ENCODE measurements around the gene PSMD1.
"Not testable (repeated sequence)": the region's sequence is repeated elsewhere in the genome, so short reads cannot be mapped to it uniquely, and the experiment has no call there.

The PSMD1 gene

DNA sequence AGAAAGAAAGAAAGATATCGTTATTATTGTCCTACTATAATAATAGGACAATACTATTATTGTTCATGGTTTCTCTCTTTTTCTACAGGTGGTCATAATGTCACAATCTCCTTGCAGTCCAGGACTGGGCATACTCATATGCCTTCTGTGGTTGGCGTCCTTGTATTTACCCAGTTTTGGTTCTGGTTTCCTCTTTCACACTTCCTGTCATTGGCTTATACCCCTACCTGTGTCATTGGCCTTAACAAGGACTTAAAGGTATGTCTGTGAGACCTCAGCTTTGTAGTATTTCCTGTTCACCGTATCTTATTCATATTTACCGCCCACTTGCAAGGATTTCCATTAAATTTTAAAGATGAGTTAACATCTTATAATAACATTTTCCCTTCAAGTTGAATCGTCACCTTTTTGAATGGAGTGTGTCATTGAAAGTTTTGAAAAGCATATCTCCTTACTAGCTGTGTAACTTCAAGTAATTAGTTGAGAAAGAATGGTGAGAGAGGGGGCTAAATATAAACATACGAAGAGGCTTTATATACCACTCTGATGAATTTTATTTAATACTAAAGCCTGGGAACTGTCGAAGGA is 104.7 kb downstream of the PSMD1 start:
- no peak for DNase-seq

DNA sequence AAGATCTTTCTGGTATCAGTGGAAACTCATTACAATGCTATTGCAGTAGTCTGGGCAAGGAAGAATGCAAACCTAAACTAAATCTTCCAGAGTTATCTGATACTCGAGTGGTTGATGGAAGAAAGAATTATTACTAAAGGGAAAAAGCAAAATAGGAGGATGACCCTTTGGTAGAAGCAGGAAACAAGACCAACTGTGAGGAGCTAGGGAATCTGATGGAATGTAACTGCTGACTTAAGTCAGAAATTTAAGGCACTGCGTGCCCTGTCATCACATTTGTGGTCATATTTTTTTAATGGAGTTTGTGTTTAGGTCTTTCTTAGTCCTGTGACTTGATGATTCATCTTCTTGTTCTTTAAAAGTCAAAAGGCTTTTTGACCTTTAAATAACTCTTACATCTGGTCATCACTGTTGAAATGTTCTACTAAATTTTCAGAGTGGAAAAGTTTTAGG is 105.2 kb downstream of the PSMD1 start:
- no peak for DNase-seq

DNA sequence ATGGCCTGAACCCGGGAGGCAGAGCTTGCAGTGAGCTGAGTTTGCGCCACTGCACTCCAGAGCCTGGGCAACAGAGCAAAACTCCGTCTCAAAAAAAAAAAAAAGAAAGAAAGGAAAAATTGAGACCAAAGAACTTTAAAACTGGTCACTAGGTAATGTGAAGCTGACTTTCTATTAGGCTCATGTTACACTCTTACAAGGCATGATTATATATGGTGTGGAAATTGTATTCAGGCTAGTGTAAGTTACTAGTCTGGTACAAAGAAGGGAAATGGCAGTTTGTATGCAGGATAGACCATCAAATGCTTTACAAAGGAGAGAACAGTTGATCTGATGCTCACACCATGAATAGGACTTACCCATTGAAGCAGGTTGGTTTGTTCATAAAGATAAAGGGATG is 106.3 kb downstream of the PSMD1 start:
- DNase-seq = no peak

DNA sequence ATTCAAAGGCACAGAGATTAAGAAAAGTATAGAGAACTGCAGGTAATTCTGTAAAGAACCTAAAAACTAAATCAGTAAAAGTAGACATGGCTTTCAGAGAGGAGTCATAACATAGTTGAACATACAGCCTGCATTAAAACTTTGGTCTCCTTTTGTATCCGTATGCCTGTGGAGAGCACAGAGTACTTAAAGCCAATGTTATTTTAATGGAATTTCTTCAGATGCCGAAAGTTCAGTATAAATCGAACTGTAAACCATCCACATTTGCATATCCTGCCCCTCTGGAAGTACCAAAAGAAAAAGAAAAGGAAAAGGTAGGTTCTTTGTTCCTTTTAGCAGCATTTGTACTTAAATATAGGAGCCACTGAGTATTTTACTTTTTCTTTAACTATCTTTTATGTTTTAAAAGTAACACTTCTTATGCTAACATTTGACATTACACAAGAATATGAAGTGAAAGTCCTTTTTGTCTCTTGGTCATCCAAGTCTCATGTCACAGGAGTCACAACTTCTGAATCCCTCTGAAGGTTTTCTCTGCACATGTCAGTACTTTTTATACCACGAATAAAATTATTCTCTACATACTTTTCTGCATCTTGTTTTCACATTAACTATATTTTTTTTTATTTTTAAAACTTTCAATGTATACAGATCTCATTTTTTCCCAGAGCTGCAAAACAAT is 106.9 kb downstream of the PSMD1 start:
- DNase-seq = no peak

DNA sequence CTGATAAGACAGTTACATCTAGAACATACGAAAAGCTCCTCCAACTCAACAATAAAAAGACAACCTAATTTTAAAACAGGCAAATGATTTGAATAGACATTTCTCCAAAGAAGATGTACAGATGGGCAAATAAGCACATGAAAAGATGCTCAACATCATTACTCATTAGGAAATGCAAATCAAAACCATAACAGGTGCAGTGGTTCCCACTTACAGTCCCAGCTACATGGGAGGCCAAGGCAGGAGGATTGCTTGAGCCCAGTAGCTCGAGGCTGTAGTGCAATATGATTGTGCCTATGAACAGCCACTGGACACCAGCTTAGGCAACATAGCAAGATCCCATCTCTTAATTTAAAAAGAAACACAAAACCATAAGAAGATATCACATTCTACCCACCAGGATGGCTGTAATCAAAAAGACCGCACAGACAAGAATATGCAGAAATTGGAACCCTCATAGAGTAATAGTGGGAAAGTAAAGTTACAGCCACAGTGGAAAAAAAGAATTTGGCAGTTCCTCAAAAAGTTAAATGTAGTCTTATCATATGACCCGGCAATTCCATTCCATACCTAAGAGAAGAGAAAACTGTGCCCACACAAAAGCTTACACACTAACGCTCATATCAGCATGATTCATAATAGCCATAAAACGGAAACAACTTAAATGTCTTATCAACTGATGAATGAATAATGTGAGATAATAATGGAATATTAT is 111.2 kb downstream of the PSMD1 start:
- DNase-seq = no peak

DNA sequence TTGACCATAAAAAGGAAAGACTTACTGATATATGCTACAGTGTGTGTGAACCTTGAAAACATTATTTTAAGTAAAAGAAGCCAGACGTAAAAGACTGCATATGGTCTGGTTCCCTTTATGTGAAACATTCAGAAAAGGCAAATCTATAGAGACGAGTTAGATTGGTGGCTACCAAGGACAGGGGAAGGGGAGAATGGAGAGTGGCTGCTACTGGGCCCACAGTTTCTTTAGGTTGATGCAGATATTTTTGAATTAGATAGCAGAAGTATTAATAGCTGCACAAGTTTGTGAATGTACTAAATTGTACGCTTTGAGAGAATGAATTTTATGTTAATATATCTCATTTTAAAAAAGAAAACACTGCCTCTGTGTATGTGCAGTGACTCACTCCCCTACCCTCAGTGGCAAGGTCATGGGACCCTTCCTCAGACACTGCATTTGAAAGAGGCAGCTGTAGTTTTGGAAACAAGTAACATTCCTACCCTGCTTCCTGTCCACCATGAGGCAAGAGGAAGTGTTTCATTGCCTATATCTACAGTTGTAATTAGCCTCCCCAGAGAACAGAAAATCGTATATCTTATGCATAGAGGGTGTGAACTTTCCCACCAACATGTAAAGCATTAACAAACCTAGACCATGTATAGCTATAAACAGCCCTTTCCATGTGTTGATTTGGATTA is 111.9 kb downstream of the PSMD1 start:
- no peak for DNase-seq

DNA sequence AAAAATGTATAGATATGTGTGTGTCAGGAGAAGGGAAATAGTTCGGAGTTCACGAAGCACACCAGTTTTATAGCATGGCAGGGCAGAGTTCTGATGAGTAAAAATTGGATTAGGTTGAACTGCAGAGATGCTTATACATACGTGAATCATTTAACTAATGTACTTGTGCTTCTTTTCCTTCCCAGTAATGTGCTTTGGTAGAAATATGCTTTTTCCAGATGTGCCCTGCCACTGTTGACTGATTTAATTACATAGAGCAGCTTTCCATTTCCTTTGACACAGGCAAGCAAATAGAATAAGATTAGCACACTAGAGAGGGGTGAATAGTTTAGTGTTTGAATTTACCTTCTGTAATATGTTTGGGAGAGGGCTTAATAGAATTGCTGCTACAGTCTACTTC is 112.8 kb downstream of the PSMD1 start:
- DNase-seq = no peak

DNA sequence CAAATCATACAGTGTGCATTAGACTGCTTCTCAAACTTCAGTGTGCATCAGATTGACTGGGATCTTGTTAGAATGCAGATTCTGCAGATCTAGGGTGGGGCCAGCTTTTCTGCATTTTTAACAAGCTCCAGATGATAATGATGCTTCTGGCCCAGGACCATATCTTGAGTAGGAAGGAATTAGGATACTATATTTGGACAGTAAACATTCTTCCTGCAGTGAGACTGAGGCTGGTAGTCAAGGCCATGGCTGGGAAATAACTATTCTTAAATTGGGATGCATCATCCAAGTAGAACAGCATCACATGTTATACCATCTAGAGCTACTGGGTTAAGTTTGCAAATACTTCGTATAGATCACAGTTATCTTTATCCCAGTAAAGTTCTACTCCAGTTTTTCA is 113.4 kb downstream of the PSMD1 start:
- DNase-seq = no peak

DNA sequence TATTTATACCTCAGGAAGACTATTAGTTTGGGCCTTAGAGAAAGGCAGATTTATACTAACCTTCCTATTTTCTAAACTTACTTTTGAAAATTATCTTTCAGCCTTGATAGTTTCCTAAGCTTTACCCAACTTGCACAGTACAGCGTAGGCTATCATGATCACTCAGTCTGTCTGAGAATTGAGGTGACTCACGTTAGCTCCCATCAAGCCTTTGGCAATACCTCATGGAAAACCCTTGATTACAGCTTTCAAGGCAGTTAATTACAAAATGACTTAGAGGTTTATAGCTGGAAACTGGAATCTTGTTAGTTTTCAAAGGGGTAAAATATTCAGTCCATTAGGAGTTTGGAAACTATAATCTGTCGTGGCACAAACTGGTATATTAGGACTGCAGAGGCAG is 115.4 kb downstream of the PSMD1 start:
- DNase-seq = no peak

DNA sequence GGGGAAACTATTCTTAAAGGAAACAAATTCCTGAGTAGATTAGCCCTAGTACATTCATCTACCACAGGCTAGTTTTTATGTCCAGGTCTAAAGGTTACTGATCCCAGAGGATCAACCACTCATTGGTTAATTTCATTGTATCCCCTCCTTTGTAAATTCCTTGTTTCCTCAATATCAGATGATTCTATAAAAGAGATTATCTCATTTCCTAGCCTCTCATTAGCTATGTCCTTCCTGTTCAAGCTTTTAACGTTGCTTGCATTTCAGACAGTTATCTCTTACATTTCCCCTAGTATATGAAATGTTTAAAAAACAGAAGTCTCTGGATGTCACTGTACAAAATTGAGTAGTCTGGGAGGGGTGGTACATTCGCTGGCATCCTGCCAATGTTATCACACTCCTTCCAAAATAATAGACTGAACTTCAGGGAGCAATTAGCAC is 117.6 kb downstream of the PSMD1 start:
- no peak for DNase-seq

DNA sequence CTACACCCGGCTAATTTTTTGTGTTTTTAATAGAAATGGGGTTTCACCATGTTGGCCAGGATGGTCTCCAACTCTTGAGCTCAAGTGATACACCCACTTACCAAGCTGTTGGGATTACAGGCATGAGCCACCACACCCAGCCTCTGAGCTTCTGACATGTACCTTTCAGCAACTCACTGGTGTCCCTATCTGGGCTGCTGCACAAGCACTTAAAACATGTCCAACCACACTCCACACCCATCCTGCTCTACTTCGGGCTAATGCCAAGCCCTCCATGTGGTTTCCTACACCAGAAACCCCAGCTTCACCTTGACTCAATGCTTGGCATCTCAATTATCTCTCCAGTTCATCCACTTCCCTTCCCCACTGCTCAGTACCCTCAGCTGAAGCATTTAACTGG is 119.4 kb downstream of the PSMD1 start:
- DNase-seq = no peak

DNA sequence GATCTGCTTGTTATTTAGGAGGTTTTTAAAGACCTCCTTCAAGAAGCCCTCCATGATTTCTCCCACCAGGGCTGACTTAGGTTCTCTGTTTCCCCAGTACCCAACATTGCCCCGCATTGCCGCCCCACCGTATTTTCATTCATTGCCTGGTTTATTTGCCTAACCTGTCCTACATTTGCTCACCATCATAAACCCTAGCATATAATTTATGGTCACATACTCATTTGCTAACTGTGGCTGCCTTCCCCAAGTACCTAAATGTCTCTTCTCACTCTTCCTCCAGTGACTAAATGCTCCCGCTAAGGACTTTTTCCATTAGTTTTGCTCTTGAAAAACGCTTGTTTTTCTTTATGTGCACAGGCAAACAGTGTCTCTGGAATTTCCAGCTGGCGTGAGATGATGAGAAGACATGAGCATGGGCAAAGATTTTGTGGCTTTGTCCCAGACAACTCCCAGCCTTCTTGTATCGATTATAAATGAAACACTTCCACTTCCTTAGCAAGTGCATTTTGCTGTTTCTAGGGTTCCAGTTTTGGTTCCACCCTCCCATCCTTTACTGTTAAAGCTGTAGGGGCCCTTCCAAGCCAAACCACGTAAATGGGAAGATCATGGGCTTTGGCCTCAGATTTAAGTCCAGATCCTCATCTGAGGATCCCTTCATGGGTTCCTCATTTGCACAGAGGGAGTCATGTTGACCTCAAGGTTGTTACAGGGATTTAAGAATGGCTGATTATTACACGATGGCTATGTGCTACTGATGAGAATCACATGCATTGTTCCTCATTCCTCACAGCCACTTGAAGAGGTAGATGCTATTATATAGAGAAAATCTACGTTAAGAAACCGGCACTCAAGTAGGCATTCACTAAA is 120.7 kb downstream of the PSMD1 start:
- no peak for DNase-seq

DNA sequence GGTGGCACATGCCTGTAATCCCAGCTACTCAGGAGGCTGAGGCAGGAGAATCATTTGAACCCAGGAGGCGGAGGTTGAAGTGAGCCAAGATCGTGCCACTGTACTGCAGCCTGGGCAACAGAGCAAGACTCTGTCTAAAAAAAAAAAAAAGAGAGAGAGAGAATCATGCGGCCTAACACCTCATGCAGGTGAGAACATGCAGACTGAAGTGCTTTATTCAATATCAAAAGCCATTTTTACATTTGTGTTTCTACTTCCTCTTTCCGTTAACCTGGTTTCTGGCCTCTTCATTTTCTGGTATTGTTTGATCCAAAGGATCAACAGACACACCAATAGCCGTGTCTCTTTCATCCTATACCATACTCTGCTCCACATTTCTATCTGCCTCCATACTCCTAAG is 122.1 kb downstream of the PSMD1 start:
- DNase-seq = not testable (repeated sequence)

DNA sequence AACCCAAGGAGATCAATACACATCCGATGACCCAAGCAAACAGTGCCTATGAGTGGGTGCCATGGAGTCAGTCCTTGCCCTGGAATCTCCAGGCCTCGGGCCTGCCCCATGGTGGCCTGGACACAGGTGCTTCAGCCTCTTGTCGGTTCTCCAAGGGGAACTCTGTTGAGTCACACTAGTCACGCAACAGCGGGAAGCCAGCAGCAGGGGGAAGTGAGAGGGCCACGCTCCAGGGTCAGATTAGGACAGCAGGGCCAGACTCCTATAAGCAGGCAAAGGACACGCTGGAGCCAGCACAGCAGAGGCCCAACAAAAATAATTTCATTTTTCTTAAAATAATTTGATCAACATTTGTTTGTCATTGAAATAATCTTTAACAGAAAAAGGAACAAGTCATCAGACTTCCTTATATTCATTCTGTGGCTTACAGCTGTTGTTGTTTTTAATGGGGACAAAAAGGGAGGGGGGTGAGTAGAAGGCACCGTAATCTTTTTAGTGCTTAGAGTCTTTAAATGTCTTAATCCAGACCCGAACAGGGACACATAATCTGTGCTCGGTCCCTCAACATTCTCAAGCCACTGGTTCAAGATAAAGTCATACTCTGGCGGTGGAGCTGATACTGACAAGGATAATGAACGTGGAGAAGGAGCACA is 125.3 kb downstream of the PSMD1 start:
- no peak for DNase-seq

DNA sequence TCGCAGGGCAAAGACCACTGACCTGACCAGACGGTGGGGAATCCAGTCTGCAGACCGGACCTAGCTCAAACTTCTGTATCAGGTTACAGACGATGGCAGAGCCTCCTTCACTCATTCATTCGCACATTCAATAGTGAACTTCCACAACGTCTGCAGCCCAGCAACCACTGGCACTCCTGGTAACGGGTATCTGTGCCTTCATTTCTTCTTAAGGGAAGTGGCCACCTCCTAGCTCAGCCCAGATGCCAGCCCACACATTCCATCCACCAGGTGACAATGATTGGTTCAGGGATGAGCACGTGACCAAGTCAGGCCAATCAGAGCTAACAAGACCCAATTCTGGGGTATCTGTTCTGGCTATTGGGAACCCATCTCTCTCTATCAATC is 125.8 kb downstream of the PSMD1 start:
- DNase-seq = no peak

DNA sequence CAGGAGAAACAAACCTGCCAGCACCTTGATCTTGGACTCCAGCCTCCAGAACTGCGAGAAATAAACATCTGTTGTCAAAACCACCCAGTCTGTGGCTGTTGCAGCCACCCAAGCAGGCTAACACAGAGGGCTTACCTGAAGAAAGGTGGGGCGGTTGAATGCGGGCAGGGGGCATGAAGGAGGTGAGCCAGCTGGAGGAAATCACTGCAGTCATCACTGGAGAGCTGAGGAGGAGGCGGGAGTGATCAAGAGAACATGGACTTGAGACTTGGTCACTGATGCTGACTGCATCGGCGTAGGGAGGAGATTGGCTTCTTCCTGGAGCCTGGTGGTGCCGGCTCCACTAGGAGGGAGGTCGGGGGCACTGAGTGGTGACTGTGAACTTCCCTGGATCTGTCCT is 127.2 kb downstream of the PSMD1 start:
- DNase-seq = no peak

DNA sequence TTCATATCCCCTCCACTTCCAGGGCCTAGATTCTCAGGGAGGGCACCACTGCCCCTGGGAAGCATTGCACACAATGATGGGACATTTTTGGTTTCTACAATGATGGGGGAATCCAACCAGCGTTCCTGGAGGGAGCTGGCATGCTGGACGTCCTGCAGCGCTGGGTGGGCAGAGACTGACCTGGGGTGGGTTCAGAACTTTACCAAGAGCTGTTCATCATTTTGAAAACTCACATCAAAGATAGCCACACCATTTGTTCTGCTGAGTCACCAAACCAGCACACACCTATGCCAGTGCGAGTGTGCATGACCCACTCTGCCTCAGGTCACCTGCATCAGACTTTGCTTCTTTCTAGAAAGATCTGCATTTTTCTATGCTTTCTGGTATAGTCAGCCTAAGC is 127.7 kb downstream of the PSMD1 start:
- DNase-seq = no peak

DNA sequence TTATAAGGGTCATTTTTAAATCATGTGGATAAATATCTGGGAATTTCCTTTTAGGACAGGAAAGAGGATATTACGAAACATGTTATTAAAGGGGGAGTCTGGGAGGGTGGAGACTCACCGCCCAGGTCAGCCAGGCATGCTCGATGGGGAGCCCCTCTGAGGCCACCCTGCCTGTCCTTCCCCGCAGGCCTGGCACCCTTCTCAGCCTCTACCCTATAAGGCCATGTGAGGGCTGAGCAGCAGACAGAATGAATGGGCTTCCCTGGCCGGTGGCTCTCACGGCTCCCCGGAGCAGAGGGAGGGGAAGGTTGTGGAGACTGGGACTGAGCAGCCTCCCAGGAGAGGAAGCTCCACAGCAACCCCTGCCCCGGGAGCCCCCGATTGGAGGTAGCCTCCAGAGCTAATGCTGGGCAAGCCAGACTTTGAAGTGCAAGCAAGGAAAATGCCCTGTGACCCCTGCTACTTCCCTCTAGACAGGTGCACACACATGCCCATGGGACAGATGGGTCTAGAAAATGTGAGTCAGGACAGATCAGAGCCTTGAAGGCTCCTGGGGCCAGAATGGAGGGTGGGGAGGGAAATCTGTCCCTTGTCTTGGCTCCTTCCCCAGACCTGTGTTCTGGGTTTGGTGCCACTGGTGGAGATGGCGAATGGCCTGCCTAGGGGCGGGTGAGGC is 128.5 kb downstream of the PSMD1 start:
- DNase-seq = no peak

DNA sequence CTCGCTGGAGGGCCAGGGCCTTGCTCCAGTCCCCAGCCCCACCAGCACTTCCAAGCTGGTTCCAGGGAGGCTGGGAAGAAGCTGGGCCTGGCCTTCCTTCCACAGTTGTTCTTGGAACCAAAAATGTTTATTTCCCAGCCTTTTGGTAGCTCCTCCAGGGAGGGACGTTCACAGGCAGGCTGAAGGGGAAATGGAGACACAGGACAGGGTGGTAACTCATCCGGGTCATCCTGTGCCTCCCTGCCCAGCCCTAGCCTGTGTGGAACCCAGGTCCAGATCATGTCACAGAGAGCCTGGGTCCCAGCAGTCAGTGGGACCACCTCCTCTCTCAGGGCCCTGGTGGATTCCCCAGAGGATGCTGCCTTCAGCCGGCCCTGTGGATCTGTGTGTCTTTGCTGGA is 129.2 kb downstream of the PSMD1 start:
- DNase-seq = no peak

DNA sequence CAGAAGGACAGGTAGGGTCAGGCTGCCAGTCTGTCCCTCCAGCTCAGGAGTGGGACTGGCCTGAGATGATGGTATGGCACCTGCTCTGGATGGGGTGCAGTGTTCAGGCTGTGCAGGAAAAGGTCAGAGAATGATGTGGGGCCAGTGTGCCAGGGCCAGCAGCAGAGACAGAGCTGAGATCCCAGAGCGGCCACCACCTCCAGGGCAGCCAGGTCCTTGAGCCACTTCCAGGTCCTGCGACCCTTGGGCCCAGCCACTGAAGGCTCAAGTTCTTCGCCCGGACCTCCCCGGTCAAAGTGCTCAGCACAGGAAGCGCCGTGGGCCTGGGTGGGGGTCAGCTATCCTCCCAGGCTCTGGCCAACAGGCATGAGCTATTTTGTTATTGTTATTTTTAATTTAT is 129.7 kb downstream of the PSMD1 start:
- DNase-seq = no peak

DNA sequence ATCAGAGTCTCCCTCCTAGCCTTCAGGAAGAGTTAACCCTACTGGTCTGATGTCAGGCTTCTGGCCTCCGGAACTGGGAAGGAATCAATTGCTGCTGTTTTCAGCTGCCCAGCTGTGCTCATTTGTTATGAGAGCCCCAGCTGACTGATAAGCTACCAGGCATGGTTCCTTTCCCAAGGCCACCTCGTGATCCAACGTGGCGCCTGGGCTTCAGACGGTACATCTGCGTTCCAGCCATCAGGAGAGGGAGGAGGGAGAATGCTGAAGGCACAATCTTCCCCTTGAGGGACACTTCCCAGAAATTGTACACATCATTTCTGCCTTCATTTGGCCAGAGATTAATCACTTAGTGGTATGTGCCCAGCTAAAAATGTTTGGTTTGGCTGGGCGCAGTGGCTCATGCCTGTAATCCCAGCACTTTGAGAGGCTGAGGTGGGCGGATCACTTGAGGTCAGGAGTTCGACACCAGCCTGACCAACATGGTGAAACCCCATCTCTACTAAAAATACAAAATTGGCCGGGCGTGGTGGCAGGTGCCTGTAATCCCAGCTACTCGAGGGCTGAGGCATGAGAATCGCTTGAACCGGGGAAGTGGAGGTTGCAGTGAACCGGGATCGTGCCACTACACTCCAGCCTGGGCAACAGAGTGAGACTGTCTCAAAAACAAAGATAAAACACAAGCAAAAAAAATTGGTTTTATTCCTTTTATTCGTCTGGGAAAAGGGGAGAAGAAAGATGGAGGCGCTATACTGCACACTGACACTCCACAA is 131.3 kb downstream of the PSMD1 start:
- no peak for DNase-seq
